SU-DHL-6 (cell line): ENCODE data around the gene ZSCAN18.

Experiments
- H2AFZ ChIP-seq: fragments of 200-600 bp; sonication (generic); 2 replicates; pipeline ENCODE4 v1.6.1; 2014; ENCODE audit warnings: low read depth, mild to moderate bottlenecking, moderate library complexity, mixed read lengths, antibody characterized with exemption, low read length; ENCODE audit not compliant: severe bottlenecking
- H3F3A ChIP-seq: fragments of 200-600 bp; shearing (Covaris generic); 2 replicates; pipeline ENCODE4 v1.6.0; 2016; ENCODE audit warnings: antibody characterized with exemption, mild to moderate bottlenecking; ENCODE audit not compliant: insufficient read depth
- H3K27ac ChIP-seq: fragments of 200-600 bp; sonication (generic); 2 replicates; pipeline ENCODE4 v1.5.1; 2016; ENCODE audit warnings: low read depth, mild to moderate bottlenecking, low read length, moderate library complexity, mixed read lengths
- H3K27me3 ChIP-seq: fragments of 200-600 bp; sonication (generic), shearing (Covaris generic); 2 replicates; pipeline ENCODE4 v1.6.0; 2014; ENCODE audit warnings: mild to moderate bottlenecking, low read length
- H3K36me3 ChIP-seq: fragments of 200-600 bp; sonication (generic); 2 replicates; pipeline ENCODE4 v1.6.1; 2014; ENCODE audit warnings: mild to moderate bottlenecking, low read length, mixed read lengths
- H3K4me2 ChIP-seq: fragments of 300-600, 200-600 bp; shearing (Covaris generic), sonication (generic); 2 replicates; pipeline ENCODE4 v1.6.0; 2014; ENCODE audit warnings: low read length, low read depth, mild to moderate bottlenecking; ENCODE audit not compliant: poor library complexity, severe bottlenecking
- H3K4me3 ChIP-seq: fragments of 200-600 bp; sonication (generic); 2 replicates; pipeline ENCODE4 v1.5.1; 2014; ENCODE audit warnings: antibody characterized with exemption, low read length, mild to moderate bottlenecking, mixed read lengths; ENCODE audit not compliant: insufficient read depth, poor library complexity, severe bottlenecking
- H3K79me2 ChIP-seq: fragments of 200-600 bp; sonication (generic); 2 replicates; pipeline ENCODE4 v1.6.1; 2014; ENCODE audit warnings: mild to moderate bottlenecking, low read length, moderate library complexity; ENCODE audit not compliant: insufficient read depth
- H3K9ac ChIP-seq: fragments of 200-600 bp; sonication (generic); 2 replicates; pipeline ENCODE4 v1.7.0; 2014; ENCODE audit warnings: mild to moderate bottlenecking, low read length
- H3K9me2 ChIP-seq: fragments of 200-600 bp; sonication (generic); replicated peaks from 2 replicates; pipeline ENCODE4 v1.6.1; 2014; ENCODE audit warnings: low read length; ENCODE audit not compliant: insufficient read depth
- H3K9me3 ChIP-seq: fragments of 200-600 bp; sonication (generic); 2 replicates; pipeline ENCODE4 v1.6.1; 2014; ENCODE audit warnings: low read length, mixed read lengths; ENCODE audit not compliant: insufficient read depth
- H4K20me1 ChIP-seq: fragments of 200-600 bp; sonication (generic); 2 replicates; pipeline ENCODE4 v1.6.1; 2014; ENCODE audit warnings: low read depth, mild to moderate bottlenecking, antibody characterized with exemption, low read length, moderate library complexity, mixed read lengths
- CTCF ChIP-seq: fragments of 200-600 bp; sonication (generic); IDR thresholded peaks from one replicate; pipeline ENCODE4 v1.5.1; 2017; ENCODE audit warnings: antibody characterized with exemption, mild to moderate bottlenecking, low read length, moderate library complexity; ENCODE audit not compliant: insufficient read depth, poor library complexity, severe bottlenecking
- EZH2phosphoT487 ChIP-seq: fragments of 200-600 bp; sonication (generic), shearing (Covaris generic); conservative IDR thresholded peaks from 2 replicates; pipeline ENCODE4 v1.6.1; 2018; ENCODE audit warnings: mild to moderate bottlenecking, antibody characterized with exemption, low read length, moderate library complexity, mixed read lengths

Gene ZSCAN18

GRCh38 chr19:58096884-58097283, 1.1 kb downstream of the ZSCAN18 start:
- no peak overlapping the region for H3K4me2 ChIP-seq
- no peak overlapping the region for H3K9ac ChIP-seq
- H3K9me3 ChIP-seq, result peaks cover 3% of the 10 kb centered on the region; the same call in 1 of the 2 replicates
- H3K9me2 ChIP-seq, result no peaks in the 10 kb centered on the region
- no peaks in the 10 kb centered on the region for H3K79me2 ChIP-seq
- H3K36me3 ChIP-seq, result no peaks in the 10 kb centered on the region
- no peak overlapping the region for H3K4me3 ChIP-seq
- H3F3A ChIP-seq, result no peaks in the 10 kb centered on the region
- H3K27ac ChIP-seq, result no peak overlapping the region
- TF ChIP-seq CTCF (no peak), EZH2phosphoT487 (no peak)
- H4K20me1 ChIP-seq, result no peaks in the 10 kb centered on the region
- no peaks in the 10 kb centered on the region for H3K27me3 ChIP-seq
- no peak overlapping the region for H2AFZ ChIP-seq

- TF ChIP-seq CTCF, result no peak
- no peak for TF ChIP-seq EZH2phosphoT487
- H3K9me3 ChIP-seq, result no peaks in the 10 kb centered on the region
These were observed 2.7 kb downstream of the ZSCAN18 start for GRCh38 chr19:58095328-58095727.

GRCh38 chr19:58093071-58093470, 5.0 kb downstream of the ZSCAN18 start:
- Histone ChIP-seq H3K36me3 (no peaks in the 10 kb centered on the region), H3K9ac (no peak overlapping the region), H3K9me3 (no peaks in the 10 kb centered on the region), H3K27me3 (no peaks in the 10 kb centered on the region), H2AFZ (no peak overlapping the region), H3K4me2 (no peak overlapping the region), H3F3A (no peaks in the 10 kb centered on the region), H3K27ac (no peak overlapping the region), H3K4me3 (no peak overlapping the region), H3K9me2 (no peaks in the 10 kb centered on the region), H4K20me1 (no peaks in the 10 kb centered on the region), H3K79me2 (no peaks in the 10 kb centered on the region)
- TF ChIP-seq CTCF (no peak), EZH2phosphoT487 (no peak)

More at GRCh38 chr19:58095328-58095727, 2.7 kb downstream of the ZSCAN18 start:
- Histone ChIP-seq H3K4me3 (no peak overlapping the region), H3K4me2 (no peak overlapping the region), H3K27me3 (no peaks in the 10 kb centered on the region), H3K79me2 (no peaks in the 10 kb centered on the region), H3K27ac (no peak overlapping the region), H2AFZ (no peak overlapping the region), H3K9ac (no peak overlapping the region), H3K9me2 (no peaks in the 10 kb centered on the region), H3F3A (no peaks in the 10 kb centered on the region), H4K20me1 (no peaks in the 10 kb centered on the region), H3K36me3 (no peaks in the 10 kb centered on the region)
